GM19023 (cell line): Measurements from ENCODE around the gene SCO2.
"Not testable (repeated sequence)": the region's sequence is repeated elsewhere in the genome, so short reads cannot be mapped to it uniquely, and the experiment has no call there.

ENCODE experiments used
- ATAC-seq: cut with Tn5 transposase; IDR thresholded peaks from one replicate; pipeline ENCODE4 v1.9.1; 2021; ENCODE audit warnings: mild to moderate bottlenecking, moderate library complexity; ENCODE audit not compliant: unreplicated experiment

The SCO2 gene

DNA sequence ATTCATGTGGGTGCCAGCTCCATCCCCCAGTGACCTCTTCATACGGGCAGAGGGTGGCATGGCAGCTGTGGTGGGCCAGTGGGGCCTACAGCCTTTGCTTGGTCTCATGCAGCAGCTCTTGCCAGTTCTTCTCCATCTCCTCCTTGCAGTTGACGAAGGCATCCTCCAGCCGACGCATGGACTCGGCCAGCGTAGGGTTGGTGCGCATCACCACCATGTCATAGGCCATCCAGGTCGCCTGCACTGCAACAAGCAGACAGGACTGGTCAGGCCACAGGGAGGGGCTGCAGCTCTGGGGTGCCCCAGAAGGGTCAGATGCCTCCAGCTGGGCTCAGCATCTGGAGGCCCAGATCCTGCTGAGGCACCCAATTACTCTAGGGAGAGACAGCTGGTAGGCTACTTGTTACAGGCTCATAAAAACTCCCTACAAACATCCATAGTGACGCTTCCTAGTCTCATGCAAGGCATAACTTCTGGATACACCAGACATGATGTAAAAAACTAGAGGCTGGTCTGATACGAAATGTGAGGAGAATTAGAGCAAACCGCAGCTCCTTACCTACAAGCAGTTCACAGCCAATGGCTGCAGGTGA, 25.9 kb upstream of the SCO2 start:
- ATAC-seq, result no peak

DNA sequence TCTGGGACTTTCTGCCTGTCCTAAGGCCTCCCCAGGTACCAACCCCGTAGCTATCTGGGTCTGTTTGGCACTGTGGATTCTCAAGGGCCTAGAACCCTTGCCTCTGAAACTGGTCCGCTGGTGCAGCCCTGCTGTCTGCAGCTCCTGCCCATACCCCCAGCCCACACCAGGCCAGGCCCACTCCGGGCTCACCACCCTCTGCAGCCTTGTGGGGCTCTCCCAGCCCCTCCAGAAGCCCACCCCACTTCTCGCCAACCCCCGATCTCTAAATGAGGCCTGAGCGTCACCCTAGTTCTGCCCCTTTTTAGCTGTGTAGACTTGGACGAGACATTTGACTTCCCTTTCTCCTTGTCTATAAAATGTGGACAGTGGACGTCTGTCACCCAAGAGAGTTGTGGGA, 25.0 kb upstream of the SCO2 start:
- ATAC-seq, result no peak

DNA sequence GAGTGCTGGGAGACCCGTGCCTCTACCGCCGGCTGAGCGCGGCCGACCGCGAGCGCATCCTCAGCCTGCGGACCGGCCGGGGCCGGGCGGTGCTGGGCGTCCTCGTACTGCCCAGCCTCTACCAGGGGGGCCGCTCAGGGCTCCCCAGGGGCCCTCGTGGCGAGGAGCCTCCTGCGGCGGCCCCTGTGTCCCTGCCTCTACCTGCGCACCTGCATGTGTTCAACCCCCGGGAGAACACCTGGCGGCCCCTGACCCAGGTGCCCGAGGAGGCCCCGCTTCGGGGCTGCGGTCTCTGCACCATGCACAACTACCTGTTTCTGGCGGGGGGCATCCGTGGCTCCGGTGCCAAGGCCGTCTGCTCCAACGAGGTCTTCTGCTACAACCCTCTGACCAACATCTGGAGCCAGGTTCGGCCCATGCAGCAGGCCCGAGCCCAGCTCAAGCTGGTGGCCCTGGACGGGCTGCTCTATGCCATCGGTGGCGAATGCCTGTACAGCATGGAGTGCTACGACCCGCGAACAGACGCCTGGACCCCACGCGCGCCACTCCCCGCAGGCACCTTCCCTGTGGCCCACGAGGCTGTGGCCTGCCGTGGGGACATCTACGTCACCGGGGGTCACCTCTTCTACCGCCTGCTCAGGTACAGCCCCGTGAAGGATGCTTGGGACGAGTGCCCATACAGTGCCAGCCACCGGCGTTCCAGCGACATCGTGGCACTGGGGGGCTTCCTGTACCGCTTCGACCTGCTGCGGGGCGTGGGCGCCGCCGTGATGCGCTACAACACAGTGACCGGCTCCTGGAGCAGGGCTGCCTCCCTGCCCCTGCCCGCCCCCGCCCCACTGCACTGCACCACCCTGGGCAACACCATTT, 23.8 kb upstream of the SCO2 start:
- ATAC-seq, result no peak

DNA sequence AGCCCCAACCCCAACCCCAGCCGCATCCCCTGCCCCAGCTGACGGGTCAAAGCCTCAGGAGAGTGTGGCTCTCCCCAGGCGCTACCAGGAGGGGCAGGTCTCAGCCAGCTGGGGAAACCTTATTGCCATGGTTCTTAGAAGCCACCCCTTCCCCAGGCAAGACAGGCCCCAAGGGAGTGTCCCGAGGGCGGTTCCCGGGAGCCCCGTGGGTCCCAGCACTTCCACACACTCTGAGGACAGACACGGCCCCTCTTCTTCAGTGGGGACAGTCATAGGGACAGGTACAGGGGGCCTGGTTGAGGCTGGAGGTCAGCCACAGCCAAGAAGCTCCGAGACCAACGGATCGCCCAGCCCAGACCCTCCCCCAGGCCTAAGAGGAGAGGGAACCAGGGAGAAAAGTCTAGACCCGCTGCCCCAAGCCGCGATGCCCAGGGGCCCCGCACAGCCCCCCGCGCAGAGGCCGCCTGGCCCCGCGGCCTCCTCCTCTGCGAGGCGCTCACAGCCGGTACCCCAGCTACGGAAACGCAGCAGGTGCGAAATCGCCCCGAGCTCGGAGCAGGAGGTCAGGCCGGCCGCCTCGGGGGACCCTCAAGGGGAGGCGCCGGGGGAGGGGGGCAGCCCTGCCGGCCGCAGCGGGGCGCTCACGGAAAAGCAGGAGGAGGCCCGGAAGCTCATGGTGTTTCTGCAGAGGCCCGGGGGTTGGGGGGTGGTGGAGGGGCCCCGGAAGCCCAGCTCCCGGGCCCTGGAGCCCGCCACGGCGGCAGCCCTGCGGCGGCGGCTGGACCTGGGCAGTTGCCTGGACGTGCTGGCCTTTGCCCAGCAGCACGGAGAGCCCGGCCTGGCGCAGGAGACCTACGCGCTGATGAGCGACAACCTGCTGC, 22.9 kb upstream of the SCO2 start:
- ATAC-seq, result no peak

DNA sequence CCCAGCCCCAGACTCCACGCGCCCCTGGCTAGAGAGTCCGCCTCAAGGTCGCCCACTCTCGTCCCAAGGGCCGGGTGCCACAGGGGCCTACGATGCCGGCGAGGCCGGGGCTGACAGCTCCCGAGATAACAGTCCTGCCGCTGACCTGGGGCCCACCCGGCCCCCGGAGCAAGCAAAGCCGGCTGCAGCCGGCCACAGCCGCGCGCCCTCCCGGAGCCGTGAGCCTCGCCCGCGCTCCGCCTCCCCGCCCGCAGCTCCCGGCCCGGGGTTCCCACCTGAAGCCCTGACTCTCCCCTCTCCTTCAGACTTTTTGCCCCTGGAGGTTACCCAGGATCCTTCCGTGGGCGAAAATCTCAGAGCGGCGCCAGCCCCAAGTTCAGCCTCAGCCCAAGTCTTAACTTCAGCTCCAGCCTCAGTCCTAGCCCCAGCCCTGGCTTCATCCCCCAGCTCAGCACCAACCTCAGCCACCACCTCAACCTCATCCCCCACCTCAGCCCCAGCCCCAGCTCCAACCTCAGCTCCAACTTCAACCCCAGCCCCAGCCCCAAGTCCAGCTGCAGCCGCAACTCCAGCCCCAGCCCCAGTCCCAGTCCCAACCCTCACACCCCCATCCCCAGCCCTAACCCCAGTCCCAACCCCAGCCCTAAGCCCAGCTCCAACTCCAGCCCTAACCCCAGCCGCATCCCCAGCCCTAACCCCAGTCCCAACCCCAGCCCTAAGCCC, 22.0 kb upstream of the SCO2 start:
- ATAC-seq, result no peak

DNA sequence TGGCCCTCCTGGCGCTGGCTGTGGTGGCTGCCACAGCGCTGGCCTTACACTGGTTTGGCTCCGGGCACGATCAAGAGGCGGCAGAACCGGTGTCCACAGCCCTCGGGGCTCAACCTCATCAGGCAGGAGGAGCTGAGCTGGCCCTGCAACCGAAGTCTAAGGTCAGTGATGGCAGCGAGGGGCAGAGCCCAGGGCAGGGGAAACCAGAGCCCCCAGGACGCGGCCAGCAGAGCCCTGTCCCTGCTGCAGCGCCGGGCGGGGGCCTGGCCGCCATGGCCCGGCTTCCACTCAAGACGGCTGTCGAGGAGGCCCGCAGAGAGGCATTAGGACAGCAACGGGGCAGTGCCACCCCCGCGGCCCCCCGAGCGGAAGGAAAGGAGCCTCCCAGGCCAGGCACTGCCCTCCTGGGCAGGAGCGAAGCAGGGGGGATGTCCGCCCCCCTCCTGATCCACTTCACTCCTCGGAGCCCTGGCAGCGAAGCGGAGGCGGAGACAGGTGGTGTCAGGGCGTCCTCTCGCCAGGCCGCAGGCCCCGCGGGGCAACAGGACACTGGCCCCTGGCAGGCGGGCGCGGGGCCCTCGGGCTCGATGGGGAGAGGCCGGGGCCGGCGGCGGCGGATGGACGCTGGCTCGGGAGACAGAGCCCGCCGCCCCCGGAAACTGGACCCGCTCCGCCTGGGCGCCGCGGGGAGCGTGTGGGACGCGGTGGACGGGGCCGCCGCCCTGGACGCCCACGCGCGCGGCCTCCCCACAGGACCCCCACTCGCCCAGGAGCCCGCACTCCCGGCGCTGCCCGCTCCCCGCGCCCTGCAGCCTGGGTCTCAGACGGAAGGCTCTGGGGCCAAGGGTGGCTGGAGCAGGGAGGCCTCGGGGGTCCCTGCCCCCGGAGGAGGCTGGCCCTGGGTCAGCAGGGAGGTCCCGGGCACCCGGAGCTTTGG, 21.2 kb upstream of the SCO2 start:
- no peak for ATAC-seq

DNA sequence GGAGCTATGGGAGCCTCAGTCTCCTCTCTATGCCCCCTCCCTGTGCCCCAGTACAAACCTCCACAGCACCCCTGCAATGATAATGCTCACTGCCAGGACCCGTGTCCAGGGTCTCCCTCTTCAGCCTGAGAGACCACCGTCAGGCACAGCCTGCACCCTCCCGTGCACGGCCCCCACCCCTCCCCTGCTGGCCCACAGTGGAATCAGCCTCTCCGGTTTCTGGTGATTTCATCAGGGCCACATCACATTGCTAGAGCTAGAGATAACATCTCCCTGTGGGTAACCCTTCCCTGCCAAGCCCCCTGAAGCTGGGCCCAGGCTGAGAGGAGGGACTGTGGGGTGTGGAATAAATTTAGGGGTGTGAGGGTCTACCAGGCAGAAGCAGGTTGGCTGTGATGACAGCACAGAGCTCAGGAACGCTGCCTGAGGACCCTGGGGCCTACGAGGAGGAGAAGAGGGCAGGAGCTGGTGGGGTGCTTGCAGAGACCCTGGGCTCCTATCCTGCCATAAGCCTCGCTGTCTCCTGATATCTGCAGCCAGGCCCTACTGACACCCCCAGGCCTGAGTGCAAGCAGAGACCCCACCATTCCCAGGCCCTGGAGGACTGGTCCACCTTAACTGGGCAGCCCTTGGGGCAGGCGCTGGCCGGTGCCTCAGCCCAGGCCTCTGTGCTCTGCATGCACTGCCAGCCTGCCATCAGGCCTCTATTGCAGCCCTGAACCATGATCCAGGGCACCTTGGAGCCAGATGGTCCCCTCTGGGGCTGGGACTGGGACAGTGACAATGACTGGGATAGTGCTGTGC, 20.3 kb upstream of the SCO2 start, which contains the start of gene KLHDC7B:
KLHDC7B (plus strand) TSS at position 378 of the 804 bp plus-strand sequence; CDS start at position 723, 345 bp downstream.
- ATAC-seq, result no peak

DNA sequence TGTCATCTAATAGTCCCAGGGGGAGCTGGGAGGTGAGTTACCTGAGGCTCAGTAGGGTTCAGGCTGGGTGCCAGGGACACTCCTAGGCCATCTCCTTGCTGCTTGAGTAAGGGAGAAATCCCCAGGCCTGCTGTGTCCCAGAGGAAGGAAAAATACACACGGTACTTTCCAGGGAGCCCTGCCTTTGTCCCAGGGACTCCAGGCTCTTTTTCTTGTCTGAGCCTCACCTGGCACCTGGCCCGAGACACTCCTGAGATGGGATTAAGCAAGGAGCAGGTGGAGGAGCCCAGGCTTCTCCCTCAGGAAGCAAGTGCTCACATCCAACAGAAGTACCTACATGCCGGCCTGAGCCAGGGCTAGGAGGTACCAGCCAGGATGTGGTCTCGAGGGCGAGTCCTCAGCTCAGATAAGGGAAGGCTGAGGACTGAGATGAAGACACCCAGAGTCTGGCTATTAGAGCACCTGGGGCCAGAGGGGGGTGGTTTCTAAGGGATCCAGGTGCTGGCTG, 19.4 kb upstream of the SCO2 start:
- ATAC-seq, result no peak

DNA sequence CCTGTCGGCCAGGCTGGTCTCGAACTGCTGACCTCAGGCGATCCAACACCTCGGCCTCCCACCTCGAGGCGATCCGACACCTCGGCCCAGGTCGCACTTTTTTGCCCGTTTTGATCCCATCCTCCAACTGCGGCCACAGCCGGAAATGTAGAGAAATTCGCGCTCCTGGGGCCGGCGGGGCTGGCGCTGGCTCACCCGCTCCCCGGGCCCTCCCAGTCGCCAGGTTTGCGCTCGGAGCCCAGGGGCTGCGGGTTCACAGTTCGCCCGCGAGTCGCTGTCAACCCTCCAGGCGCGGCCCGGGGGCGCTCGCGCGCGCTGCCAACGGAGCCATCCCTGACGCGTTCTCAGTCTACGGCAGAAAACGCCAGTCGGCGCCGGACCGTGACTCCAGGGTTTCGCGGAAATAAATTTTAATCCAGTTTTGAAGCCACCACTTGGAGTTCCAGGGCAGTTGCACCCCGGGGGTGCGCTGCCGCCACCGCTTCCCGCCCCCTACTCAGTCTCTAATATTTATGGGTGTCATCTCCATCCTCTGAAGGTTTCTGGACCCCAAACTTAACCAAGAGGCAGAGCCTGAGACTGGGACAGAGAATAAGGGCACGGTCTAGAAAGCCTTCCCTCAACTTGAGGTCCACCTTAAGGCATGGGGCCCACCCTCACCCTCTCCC, 18.8 kb upstream of the SCO2 start:
- ATAC-seq, result no peak

DNA sequence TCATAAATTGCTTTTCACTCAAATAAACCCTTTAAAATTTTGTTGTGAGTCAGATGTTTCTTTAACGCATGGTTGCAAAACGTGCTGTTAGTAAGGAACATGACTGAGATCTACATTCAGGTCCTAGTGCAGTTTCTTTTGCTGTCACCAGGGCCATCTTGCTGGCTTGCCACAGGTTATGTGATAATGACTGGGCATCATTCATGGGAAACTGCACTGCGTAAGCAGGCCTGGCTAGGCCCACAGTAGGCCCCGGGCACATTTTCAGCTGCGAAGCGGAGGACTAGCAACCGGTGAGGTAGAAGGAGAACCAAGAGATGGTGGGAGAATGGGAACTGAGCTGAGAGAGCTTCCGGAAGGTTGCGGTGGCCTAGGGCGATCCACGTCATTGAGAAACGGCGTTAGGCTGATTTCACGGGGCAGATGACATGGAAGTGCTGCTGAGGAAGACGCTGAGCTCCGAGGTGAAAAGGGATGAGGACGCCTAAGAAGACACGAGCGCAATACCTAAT, 17.1 kb upstream of the SCO2 start:
- no peak for ATAC-seq

DNA sequence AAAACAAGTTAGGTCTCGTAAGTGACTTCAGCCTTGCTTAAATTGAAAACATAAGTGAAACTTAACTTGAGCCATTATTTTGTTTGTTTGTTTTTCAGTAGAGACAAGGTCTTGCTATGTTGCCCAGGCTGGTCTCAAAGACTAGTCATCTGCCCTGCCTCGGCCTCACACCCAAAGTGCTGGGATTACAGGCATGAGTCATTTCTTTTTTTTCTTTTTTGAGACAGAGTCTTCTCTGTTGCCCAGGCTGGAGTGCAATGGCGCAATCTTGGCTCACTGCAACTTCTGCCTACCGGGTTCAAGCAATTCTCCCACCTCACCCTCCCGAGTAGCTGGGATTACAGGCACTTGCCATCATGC, 16.2 kb upstream of the SCO2 start:
- not testable (repeated sequence) for ATAC-seq

DNA sequence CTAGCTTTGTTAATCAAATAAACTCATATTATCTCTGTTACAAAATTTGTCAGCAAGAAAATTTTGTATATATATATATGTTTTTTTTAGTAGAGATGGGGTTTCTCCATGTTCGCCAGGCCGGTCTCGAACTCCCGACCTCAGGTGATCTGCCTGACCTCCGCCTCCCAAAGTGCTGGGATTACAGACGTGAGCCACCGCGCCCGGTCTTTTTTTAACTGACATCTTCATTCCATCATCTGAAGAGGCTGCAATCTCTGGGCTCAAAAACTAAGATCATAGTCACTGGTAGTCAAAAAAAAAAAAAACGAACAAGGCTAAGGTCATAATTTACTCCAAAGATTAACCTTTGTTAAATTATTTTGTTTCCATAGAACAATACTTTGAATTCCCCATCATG, 15.0 kb upstream of the SCO2 start:
- ATAC-seq, result no peak

DNA sequence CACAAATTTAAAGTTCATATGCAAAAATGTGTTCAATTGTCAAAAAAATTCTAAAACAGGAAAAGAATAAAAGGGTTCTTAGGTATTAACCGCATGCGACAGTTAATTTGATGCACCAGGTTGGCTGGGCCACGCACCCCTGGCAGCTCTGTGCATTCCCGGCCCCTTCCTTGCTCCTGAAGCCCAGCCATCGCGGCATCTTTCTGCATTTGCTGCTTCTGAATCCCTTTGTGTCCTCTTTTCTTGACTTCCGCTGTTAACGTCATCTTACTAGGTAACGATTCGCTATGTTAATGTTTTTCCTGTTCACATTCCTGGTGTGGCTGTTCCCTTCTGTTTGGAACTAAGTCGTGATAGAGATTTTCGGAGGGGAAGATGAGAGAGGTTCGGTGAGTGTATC, 12.4 kb upstream of the SCO2 start:
- ATAC-seq, result no peak

DNA sequence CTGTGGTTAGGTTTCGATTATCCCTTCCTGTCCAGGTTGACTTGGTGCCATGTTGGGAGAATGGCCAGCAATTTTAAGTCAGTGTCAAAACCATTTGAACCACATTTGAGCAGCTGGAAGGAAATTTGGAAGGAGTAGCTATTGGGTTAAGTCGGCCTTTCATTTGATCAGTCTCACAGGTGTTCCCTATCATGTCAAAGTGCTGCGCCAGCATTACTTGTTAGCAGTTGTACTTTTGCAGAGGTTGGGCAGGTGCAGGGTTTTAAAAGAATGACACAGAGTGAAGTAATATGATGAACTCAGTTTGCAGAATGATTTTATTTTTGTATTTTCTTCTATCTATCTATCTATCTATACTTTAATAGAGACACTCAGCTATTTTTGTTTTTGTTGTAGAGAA, 10.8 kb upstream of the SCO2 start:
- no peak for ATAC-seq

DNA sequence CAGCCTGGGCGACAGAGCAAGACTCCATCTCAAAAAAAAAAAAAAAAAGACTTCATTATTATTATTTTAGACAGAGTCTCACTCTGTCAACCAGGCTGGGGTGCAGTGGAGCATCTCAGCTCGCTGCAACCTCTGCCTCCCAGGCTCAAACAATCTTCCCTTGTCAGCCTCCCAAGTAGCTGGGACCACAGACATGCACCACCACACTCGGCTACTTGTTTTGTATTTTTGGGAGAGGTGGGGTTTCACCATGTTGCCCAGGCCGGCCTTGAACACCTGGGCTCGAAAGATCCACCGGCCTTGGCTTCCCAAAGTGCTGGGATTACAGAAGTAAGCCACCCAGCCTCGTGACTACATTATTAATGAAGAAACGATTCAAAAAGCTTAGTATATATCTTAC, 9.7 kb upstream of the SCO2 start:
- no peak for ATAC-seq

DNA sequence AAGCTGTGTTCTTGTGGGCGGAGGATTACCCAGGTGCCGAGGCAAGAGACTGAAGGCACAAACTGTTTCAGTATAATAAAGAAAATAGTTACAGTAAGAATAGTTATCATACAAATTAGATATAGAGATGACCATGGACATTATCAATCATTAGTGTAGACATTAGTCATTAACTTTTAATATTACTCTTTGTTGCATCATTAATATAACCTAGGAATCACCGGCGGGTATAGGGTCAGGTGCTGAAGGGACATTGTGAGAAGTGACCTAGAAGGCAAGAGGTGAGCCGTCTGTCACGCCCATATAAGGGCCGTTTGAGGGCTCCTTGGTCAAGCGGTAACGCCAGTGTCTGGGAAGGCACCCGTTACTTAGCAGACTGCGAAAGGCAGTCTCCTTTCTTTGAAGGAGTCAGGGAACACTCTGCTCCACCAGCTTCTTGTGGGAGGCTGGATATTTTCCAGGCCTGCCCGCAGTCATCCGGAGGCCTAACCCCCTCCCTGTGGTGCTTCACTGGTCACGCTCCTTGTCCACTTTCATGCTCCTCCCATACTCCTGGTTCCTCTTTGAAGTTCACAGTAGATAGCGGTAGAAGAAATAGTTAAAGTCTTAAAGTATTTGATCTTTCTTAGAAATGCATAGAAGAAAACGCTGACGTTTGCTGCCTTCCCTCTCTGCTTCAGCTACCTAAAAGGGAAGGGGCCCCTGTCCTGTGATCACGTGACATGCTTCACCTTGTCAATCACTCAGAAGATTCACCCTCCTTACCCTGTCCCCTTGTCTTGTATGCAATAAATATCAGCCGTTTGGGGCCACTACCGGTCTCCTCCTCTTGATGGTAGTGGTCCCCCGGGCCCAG, 8.7 kb upstream of the SCO2 start:
- not testable (repeated sequence) for ATAC-seq
